Upper lobe of right lung (tissue), 1 donor: ENCODE measurements around the gene MIGA2. TPM values are rescaled to one million over a fixed set of nuclear protein-coding genes. Genes with fewer than 3 reads are reported as not detected.

Experiments used
- ATAC-seq: fragments of 200-7000 bp; cut with Tn5 transposase; one replicate; pipeline ENCODE4 v1.9.1; 2020; ENCODE audit warnings: mild to moderate bottlenecking, moderate library complexity
- DNase-seq: peaks from one replicate; pipeline ENCODE4 v3.0.0-alpha.2; 2020
- H3K27ac ChIP-seq: fragments of 200-600 bp; one replicate; pipeline ENCODE4 v1.8.0; 2022
- H3K27me3 ChIP-seq: fragments of 200-600 bp; one replicate; pipeline ENCODE4 v1.8.0; 2022; ENCODE audit warnings: mild to moderate bottlenecking
- H3K36me3 ChIP-seq: fragments of 200-600 bp; one replicate; pipeline ENCODE4 v1.8.0; 2022
- H3K4me1 ChIP-seq: fragments of 200-600 bp; one replicate; pipeline ENCODE4 v1.8.0; 2022
- H3K4me3 ChIP-seq: fragments of 200-600 bp; one replicate; pipeline ENCODE4 v1.8.0; 2022; ENCODE audit warnings: mild to moderate bottlenecking
- H3K9me3 ChIP-seq: fragments of 200-600 bp; one replicate; pipeline ENCODE4 v1.8.0; 2022
- intact Hi-C: fragments of 100-400 bp; cut with DNase I; formaldehyde crosslinking; loops from one replicate; pipeline ENCODE4 v1.11.0; 2022
- total RNA-seq: library from RNA; stranded (reverse); fragmentation: NEBNext Ultra II Directional; extraction: Animal tissue kit (Norgen Biotek cat#: 25700); gene quantifications from one replicate; pipeline ENCODE4 v1.2.1, GENCODE V29; 2021
- TF ChIP-seq, protein P1 (sequence below): fragments of 200-600 bp; IDR thresholded peaks from one replicate; pipeline ENCODE4 v1.8.0; 2022; ENCODE audit warnings: antibody characterized with exemption
- donor health status: DM: no; HTN: yes; CAD: no; lungs with severe emphysema.

MIGA2 gene
- total RNA-seq, 1 donor from 2014 or later = 20.7 TPM

DNA sequence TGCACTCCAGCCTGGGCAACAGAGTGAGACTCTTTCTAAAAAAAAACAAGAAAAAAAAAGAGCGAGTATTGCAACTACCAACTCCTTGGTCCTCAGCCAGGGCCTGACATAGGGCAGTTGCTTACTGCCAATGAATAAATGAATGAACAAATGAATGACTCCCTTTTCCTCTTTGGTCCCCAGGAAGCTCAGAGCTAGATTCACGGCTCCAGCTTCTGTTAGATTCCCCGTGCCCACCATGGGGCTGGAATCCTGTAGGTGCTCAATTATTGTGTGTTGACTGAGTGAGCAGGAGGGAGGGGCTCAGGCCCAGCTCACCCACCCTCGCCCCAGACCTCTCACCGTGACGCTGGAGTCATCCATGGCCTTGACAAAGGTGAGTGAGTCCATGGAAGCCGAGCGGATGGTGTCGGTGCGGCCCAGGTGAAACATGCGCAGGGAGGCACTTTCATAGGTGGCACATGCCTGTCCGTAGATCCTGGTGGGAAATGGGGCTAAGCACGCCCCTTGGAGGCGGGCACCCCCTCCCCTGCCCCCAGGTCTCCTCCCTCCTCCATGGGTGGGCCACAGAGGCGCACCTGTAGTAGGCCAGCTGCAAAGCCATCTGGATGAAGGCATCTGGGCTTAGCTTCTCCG, 61.4 kb downstream of the MIGA2 start:
- peaks cover 9% of the 10 kb centered on the region for H3K36me3 ChIP-seq
- TF ChIP-seq, protein P1, sequence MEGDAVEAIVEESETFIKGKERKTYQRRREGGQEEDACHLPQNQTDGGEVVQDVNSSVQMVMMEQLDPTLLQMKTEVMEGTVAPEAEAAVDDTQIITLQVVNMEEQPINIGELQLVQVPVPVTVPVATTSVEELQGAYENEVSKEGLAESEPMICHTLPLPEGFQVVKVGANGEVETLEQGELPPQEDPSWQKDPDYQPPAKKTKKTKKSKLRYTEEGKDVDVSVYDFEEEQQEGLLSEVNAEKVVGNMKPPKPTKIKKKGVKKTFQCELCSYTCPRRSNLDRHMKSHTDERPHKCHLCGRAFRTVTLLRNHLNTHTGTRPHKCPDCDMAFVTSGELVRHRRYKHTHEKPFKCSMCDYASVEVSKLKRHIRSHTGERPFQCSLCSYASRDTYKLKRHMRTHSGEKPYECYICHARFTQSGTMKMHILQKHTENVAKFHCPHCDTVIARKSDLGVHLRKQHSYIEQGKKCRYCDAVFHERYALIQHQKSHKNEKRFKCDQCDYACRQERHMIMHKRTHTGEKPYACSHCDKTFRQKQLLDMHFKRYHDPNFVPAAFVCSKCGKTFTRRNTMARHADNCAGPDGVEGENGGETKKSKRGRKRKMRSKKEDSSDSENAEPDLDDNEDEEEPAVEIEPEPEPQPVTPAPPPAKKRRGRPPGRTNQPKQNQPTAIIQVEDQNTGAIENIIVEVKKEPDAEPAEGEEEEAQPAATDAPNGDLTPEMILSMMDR = no peak
- ATAC-seq (no peak), DNase-seq (no peak)
- no peaks in the 10 kb centered on the region for H3K27me3 ChIP-seq
- no peaks in the 10 kb centered on the region for H3K9me3 ChIP-seq
- H3K4me3 ChIP-seq = no peak overlapping the region
- no peaks in the 10 kb centered on the region for H3K4me1 ChIP-seq
- no peak overlapping the region for H3K27ac ChIP-seq
- intact Hi-C loops = no loop called here

DNA sequence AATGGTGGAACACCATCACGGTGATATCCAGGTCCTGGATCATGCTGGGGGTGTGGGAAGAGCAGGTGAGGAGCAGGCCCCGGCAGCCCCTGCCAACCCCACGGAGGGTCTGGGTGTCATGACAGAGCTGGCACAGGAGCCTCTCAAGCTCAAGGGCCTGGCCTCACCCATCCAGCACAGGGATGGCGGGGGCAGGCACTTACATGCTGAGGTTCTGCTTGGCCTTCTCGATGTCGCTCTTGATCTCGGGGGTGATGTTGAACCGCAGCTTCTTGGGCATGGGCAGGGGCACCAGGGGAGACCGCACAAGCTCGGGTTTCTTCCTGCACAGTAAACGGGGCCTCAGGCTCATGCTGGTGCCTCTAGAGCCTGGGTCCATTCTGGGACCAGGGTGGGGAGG, 61.9 kb downstream of the MIGA2 start:
- no peak for ATAC-seq
- Histone ChIP-seq H3K4me3 (no peak overlapping the region), H3K27me3 (no peaks in the 10 kb centered on the region), H3K27ac (no peak overlapping the region), H3K36me3 (peaks cover 9% of the 10 kb centered on the region), H3K4me1 (no peaks in the 10 kb centered on the region), H3K9me3 (no peaks in the 10 kb centered on the region)
- TF ChIP-seq, protein P1 = no peak
- DNase-seq = no peak
- intact Hi-C loops = no loop called here

DNA sequence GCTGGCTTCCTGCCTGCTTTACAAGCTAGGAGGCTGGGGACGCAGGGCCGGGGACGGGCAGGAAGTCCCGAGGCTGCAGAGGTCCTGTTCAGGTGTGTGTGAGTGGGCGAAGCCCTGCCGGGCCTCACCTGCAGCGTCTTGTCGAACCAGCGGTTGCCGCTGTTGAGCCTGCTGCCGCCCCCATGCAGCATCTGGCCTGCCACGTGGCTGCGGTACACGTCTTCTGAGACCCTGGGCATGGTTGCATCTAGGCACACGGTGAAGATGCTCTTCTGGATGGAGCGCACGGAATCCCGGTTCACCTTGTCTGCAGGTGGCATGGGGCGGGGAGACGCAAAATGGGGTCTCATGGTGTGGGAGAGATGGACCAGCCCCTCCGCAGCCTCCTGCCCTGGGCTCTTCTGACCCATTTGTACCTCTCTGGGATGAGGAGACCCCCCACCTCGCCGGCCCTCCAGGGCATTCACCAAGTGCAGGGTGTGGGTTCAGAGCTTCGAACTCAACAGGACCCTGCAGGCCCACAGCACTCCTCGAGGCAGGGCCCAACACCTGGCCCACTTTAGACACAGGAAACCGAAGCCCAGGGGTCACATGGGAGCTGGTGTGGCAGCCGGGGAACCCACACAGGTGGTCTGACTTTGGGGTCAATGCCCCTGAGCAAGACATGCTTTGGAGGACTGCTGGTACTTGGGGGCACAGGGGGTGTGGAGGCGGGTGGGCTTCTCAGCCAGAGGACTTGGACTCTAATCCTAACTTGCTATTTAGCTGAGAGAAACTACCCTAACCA, 64.2 kb downstream of the MIGA2 start:
- peaks cover 9% of the 10 kb centered on the region for H3K36me3 ChIP-seq
- no peaks in the 10 kb centered on the region for H3K9me3 ChIP-seq
- ATAC-seq (no peak), DNase-seq (no peak)
- intact Hi-C loops = no loop called here
- H3K27me3 ChIP-seq = no peaks in the 10 kb centered on the region
- TF ChIP-seq, protein P1 = no peak
- no peak overlapping the region for H3K27ac ChIP-seq
- H3K4me1 ChIP-seq = no peaks in the 10 kb centered on the region
- H3K4me3 ChIP-seq = no peak overlapping the region

DNA sequence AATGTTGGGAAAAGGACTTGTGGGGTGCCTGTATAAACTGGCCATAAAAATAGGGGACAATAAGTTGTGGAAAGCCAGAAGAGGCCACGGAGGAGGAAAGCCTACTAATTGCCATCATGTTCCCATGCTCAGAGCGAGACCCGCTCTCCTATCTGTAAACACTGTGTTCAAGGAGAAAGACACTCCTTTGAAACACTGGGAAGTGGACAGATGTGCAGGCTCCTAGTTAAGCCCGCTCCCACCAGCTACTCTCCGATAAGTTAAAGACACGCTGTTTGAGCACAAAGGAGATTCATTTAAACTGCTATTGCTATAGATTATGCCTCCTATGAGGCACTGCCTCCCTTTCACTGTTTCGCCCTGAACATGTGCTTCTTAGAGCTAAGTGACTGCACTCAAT, 64.9 kb downstream of the MIGA2 start:
- Histone ChIP-seq H3K27me3 (no peaks in the 10 kb centered on the region), H3K4me3 (no peak overlapping the region), H3K27ac (no peak overlapping the region), H3K4me1 (no peaks in the 10 kb centered on the region), H3K36me3 (peaks cover 2% of the 10 kb centered on the region), H3K9me3 (no peaks in the 10 kb centered on the region)
- TF ChIP-seq, protein P1 = no peak
- intact Hi-C loops = no loop called here
- ATAC-seq (no peak), DNase-seq (no peak)

DNA sequence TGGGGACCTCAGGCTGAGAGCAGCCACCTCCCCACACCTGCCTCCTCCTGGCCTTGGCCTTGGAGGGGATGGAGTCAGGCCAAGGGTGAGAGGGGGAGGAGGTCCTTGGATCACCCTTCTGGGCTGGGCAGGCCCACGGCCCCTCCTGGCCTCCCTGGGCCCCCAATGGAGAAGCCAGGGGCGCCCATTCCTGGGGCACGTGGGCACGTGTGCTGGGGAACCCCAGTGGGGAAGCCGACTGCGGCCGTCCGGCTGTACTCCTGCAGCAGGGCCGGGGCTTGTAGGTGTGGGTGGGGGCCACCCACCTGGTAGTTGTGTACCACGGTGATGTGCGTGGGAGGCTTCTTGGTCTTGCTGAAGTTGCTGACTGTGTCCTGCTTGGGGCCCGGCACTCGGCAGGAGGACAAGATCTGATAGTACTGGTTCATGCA, 65.7 kb downstream of the MIGA2 start:
- intact Hi-C loops = no loop called here
- H3K27me3 ChIP-seq = no peaks in the 10 kb centered on the region
- no peak for DNase-seq

More for the DNA sequence above, 65.7 kb downstream of the MIGA2 start:
- no peak for ATAC-seq
- no peaks in the 10 kb centered on the region for H3K4me1 ChIP-seq
- H3K4me3 ChIP-seq = no peak overlapping the region
- no peak overlapping the region for H3K27ac ChIP-seq
- TF ChIP-seq, protein P1 = no peak
- no peaks in the 10 kb centered on the region for H3K9me3 ChIP-seq
- no peaks in the 10 kb centered on the region for H3K36me3 ChIP-seq
